Activated gamma-delta T cell treated with anti-CD3 and anti-CD28 coated beads, Interleukin-2, amount 50 U/mL, for 16 hours (primary cell): Measurements from ENCODE around the gene SGSH.

Experiments
- DNase-seq: peaks from one replicate; pipeline ENCODE4 v3.0.0-alpha.2; 2020; ENCODE audit warnings: low read depth

SGSH gene

GRCh38 chr17:80183581-80184422 lies 36.3 kb downstream of the SGSH start:
- DNase-seq: no peak

DNA sequence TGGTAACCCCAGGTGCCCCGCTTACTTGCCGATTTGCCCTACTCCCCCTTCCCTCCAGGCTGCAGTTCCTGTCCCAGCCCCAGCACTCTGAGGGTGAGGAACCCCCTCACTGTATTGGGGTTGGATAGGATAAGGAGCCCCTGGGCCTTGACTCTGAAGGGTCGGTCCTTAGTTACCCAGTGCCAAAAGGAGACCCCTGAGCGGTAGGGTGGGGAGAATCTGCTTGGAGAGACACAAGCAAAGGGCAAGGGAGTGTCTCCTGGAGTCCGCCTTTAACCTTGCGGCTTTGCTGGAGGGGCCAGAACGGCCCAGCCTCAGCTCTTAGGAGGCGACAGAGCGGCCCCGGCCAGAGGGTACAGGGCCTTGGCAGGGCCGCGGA lies 37.3 kb downstream of the SGSH start:
- no peak for DNase-seq

GRCh38 chr17:80182118-80182844 lies 37.9 kb downstream of the SGSH start:
- DNase-seq: no peak

GRCh38 chr17:80181431-80181830 lies 38.7 kb downstream of the SGSH start:
- DNase-seq: no peak

DNA sequence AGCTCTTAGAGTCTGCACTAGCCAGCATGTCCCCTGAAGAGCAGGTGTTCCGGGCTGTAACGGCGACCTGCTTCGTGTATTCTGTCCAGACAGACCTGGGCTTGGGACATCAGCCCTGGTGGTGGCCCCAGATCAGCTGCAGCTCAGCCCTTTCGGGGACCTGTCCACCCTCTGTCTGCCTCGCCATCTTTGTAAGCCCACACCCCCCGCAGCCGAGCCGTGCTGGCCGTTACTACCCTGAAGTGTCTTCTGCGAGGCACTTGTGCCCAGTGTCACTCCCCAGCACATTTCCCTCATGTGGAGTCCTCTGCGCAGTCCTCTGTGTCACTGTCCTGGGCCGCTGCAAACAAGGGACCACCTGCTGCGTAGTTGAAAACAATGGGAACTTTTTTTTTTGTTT lies 39.9 kb downstream of the SGSH start:
- no peak for DNase-seq

DNA sequence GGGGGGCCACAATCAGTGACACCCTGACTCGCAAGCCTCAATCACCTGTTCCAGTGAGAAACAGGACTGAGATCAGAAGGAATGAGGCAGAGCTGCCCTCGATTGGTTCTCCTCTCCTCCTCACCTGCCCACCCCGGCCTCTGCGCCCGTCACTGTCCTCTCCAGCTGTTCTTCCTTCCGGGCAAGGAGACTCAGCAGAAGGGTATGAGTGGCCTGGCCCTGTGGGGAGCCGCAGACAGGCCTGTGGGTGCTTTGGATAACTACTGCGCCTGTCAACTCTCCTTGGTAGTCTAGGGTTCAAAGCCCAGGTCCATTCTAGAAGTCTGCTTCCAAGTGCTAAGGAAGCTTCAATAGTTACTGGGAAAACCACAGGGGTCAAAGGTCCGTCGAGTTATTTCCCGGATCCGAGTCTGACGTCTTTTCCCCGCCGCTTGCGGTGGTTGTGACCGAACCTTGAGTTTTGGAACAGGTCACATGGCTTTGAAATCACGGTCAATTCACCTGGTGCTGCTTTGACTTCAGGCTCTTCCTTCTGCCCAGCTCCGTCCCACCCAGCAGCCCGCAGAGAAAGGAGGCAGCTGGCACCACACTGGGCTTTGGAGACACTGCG lies 42.0 kb downstream of the SGSH start:
- no peak for DNase-seq

- no peak for DNase-seq
These were observed 43.4 kb downstream of the SGSH start for GRCh38 chr17:80176757-80177156.

DNA sequence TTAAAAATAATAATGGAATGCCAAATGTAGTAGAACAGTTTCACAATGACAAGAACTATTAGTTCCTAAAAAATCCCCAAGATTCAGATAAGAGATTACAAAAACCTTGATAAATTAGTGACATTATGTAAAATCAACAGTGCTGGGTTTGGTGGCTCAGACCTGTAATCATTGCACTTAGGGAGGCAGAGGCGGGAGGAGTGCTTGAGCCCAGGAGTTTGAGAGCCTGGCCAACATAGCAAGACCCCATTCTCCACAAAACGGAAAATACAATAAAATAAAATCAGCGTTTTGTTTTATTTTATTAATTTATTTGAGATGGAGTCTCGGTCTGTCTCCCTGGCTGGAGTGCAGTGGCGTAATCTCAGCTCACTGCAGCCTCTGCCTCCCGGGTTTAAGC lies 46.2 kb downstream of the SGSH start:
- DNase-seq: no peak

GRCh38 chr17:80173126-80173525 lies 47.0 kb downstream of the SGSH start:
- DNase-seq: no peak

DNA sequence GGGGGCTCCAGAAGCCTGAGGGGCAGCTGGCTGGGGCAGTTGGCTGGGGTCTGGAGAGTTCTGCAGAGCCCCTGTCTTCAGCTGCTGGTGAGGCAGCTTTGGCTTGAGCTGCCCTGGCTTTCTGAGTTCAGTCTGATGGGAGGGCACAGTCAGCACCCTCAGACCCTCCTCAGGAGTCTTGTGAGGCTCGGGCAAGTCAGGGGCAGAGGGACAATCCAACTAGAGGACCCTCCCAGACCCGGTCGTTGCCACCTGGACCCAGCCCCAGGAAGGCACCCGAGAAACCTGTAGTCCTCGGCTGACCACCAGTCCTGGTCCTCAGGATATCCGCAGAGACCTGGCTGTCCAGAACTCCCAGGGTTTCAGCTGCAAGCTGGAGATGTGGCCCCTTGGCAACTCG lies 48.5 kb downstream of the SGSH start:
- no peak for DNase-seq

DNA sequence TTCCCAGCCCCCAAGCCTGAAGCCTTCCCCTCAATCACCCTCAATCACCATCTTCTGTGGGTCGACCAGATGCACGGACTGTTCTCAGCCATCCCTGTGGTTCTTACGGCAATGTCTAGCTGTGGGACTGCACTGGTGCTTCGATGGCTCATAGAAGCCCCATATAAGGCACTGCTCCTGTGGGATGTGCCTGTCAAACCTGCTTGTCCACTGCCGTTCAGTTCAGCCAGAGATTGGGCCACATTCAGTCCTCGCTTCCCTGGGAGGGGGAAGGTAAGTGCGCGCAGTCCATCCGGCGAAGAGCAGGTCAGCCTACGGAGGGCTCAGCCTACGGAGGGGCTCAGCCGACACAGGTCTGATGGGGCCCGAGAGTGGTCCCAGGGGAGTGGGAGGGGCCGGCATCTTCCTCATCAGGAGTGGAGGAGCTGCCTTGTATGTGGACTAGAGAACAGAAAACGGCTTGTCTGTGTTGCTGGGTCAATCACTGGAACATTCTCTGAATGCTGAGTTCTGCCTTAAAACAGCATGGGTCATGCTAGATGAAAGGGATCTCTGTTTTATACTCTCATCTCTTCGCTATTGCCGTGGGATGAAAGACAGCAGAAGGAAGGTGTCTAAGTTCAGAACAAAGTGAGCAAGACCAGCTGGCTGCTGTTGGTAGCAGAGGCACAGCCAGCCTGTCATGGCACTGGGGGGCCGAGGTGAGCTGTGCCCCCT lies 50.2 kb downstream of the SGSH start, which contains the start of gene CARD14:
CARD14 (plus strand) TSS at position 247 of the 717 bp plus-strand sequence. CDS start 11,409 bp downstream, outside the sequence.
- DNase-seq: no peak

DNA sequence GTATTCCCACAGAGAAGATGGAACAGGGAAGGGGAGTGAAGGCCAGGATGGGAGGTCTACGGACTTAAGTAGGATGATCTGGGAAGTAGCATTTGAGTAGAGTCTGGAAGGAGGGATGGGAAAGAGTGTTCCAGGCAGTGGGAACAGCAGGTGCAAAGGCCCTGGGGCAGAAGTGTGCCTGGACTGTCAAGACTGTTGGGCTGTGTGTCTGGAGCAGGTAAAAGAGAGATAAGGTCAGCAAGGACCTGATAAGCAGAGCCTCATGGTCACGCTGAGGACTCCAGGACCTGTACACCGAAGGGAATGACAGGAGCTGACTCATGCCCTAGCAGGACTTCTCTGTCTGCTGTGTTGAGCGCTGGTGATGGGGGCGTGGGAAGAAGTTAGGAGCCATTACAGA lies 51.0 kb downstream of the SGSH start:
- no peak for DNase-seq

DNA sequence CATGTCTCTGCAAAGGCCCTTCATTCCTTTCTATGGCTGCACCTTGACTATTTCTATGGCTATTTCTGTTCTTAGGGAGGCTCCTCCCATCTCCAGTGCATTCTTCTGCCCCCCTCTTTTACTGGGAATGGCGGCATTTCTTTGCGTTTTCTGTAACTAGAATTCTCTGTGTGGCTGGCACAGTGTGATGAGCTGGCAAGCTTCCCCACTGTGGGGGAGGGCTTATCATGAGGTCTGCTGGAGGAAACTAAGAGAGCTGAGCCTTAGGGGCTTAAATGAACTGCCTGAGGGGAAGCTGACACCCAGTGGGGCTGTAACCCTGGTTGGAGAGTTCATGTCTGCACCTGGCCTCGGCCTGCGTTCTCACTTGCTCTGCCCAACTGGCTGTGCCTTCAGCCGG lies 51.8 kb downstream of the SGSH start:
- no peak for DNase-seq

- no peak for DNase-seq
These were observed 53.7 kb downstream of the SGSH start for GRCh38 chr17:80166446-80166845.

DNA sequence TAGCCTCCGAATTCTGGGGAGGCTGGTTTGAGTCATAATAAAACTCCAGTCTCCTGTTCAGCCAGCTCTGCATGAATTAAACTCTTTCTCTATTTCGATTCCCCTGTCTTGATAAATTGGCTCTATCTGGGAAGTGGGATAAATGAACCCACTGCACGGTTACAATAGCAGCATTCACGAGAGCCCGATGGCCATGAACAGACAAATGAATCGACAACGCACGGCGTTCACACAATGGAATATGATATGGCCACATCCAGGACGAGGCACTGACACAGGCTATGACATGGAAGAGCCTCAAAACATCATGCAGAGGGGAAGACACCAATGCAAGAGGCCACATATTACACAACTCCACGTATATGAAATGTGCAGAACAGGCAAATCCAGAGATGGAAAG lies 55.9 kb downstream of the SGSH start:
- no peak for DNase-seq

- DNase-seq: no peak
These were observed 56.8 kb downstream of the SGSH start for GRCh38 chr17:80163336-80163735.

GRCh38 chr17:80160536-80160935 lies 59.6 kb downstream of the SGSH start:
- DNase-seq: no peak
